ENCODE measurements around the gene UNKL.
A peak's percentile ranks its signal among the peaks of the same experiment; 100 is the strongest.

DNA sequence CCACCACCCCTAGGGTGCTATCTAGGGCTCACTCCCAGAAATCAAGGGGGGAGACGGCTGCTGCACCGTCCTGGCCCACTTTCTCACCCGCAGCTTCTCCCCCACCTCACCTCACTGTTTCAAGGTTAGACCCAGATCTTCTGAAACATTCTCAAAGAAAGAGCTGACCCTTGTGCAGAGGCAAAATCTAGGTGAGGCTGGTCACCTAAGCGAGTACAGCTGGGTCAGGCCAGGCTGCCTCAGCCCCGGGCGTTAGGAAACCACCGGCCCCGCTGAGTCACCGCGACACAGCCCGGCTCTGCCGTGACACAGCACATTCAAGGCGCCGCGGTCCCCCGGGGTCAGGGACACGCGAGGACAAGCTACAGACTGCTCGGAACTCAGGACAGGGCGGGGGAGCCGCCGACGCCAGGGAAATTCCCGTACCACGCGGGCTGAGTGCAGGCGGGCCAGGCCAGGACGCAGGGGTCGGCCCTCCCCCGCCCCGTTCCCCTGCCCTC is 35.6 kb downstream of the UNKL start:
- TF ChIP-seq ZNF692 (tag by site-specific recombination; IDR thresholded peaks at IDR 0.05) (no peak), ZNF530 (tag by site-specific recombination; IDR thresholded peaks at IDR 0.05; ENCODE audit: low read depth) (no peak), YY1 (tag by site-specific recombination; IDR thresholded peaks at IDR 0.05) (no peak; the same call in 1 of the 2 replicates), ELK4 (IDR thresholded peaks at IDR 0.05; ENCODE audit: borderline replicate concordance, low read depth, low read length) (no peak), HOXD13 (CRISPR knock-in tag; IDR thresholded peaks at IDR 0.05; ENCODE audit: borderline replicate concordance) (no peak), ZBTB1 (tag by site-specific recombination; IDR thresholded peaks at IDR 0.05) (peak; percentile 44; the same call in 1 of the 2 replicates)
- TF ChIP-seq, protein P1, sequence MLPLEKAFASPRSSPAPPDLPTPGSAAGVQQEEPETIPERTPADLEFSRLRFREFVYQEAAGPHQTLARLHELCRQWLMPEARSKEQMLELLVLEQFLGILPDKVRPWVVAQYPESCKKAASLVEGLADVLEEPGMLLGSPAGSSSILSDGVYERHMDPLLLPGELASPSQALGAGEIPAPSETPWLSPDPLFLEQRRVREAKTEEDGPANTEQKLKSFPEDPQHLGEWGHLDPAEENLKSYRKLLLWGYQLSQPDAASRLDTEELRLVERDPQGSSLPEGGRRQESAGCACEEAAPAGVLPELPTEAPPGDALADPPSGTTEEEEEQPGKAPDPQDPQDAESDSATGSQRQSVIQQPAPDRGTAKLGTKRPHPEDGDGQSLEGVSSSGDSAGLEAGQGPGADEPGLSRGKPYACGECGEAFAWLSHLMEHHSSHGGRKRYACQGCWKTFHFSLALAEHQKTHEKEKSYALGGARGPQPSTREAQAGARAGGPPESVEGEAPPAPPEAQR (tag by site-specific recombination; IDR thresholded peaks at IDR 0.05) = no peak; the same call in 1 of the 2 replicates
- TF ChIP-seq, protein P2, sequence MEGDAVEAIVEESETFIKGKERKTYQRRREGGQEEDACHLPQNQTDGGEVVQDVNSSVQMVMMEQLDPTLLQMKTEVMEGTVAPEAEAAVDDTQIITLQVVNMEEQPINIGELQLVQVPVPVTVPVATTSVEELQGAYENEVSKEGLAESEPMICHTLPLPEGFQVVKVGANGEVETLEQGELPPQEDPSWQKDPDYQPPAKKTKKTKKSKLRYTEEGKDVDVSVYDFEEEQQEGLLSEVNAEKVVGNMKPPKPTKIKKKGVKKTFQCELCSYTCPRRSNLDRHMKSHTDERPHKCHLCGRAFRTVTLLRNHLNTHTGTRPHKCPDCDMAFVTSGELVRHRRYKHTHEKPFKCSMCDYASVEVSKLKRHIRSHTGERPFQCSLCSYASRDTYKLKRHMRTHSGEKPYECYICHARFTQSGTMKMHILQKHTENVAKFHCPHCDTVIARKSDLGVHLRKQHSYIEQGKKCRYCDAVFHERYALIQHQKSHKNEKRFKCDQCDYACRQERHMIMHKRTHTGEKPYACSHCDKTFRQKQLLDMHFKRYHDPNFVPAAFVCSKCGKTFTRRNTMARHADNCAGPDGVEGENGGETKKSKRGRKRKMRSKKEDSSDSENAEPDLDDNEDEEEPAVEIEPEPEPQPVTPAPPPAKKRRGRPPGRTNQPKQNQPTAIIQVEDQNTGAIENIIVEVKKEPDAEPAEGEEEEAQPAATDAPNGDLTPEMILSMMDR (tag by site-specific recombination; IDR thresholded peaks at IDR 0.05) = no peak
- TF ChIP-seq, protein P3, sequence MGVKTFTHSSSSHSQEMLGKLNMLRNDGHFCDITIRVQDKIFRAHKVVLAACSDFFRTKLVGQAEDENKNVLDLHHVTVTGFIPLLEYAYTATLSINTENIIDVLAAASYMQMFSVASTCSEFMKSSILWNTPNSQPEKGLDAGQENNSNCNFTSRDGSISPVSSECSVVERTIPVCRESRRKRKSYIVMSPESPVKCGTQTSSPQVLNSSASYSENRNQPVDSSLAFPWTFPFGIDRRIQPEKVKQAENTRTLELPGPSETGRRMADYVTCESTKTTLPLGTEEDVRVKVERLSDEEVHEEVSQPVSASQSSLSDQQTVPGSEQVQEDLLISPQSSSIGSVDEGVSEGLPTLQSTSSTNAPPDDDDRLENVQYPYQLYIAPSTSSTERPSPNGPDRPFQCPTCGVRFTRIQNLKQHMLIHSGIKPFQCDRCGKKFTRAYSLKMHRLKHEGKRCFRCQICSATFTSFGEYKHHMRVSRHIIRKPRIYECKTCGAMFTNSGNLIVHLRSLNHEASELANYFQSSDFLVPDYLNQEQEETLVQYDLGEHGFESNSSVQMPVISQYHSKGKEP (tag by site-specific recombination; IDR thresholded peaks at IDR 0.05) = no peak
- TF ChIP-seq, protein P4, sequence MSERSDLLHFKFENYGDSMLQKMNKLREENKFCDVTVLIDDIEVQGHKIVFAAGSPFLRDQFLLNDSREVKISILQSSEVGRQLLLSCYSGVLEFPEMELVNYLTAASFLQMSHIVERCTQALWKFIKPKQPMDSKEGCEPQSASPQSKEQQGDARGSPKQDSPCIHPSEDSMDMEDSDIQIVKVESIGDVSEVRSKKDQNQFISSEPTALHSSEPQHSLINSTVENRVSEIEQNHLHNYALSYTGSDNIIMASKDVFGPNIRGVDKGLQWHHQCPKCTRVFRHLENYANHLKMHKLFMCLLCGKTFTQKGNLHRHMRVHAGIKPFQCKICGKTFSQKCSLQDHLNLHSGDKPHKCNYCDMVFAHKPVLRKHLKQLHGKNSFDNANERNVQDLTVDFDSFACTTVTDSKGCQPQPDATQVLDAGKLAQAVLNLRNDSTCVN (tag by site-specific recombination; optimal IDR thresholded peaks at IDR 0.05) = no peak
